Measurements from ENCODE around the gene ZDHHC8. TPM values are rescaled to one million over a fixed set of nuclear protein-coding genes. Genes with fewer than 3 reads are reported as not detected.

Gene ZDHHC8
- polyA plus RNA-seq (2011; rRNA removed) (5.3 and 7.2 TPM in 2 replicates), polyA plus RNA-seq (2017; fragmentation: RNase III; extraction: RNeasy Plus Mini Kit Qiagen cat#74134 plus additional on column Dnase treatment) (24.2 to 29.0 TPM (median 28.1 TPM) in 3 replicates), polyA minus RNA-seq (2011; rRNA and poly(A)+ RNA removed) (1.8 and 4.6 TPM in 2 replicates)
- 41.3 and 45.4 TPM in 2 replicates for polyA plus RNA-seq (2012; cell fraction: cytosol; rRNA removed)
- polyA plus RNA-seq (2012; cell fraction: nucleus; rRNA removed) = 208 and 285 TPM in 2 replicates

GRCh38 chr22:20131597-20131858 lies at the start of gene ZDHHC8:
Gene ZDHHC8 (plus strand): TSS chr22:20131804. CDS start chr22:20131948, 144 bp downstream.
- peak within 1 kb of the TSS; percentile 97 to 100 for H3K27ac ChIP-seq
- TF ChIP-seq BCL3 (IDR thresholded peaks at IDR 0.05) = no peak
- TF ChIP-seq ATOH8 (CRISPR knock-in tag; IDR thresholded peaks at IDR 0.05; ENCODE audit: low read depth) = no peak
- TF ChIP-seq CBX2 (IDR thresholded peaks at IDR 0.05; ENCODE audit: borderline replicate concordance, low read depth) = no peak
- no peak for TF ChIP-seq GATA3 (IDR thresholded peaks at IDR 0.05; ENCODE audit: borderline replicate concordance)
- TF ChIP-seq CEBPB (IDR thresholded peaks at IDR 0.05) = no peak
- TF ChIP-seq PBX3 (IDR thresholded peaks at IDR 0.05) = no peak
- no peak for TF ChIP-seq JUNB (IDR thresholded peaks at IDR 0.05)
- no peak for TF ChIP-seq MAX (IDR thresholded peaks at IDR 0.05)
- no peak for TF ChIP-seq EP300 (IDR thresholded peaks at IDR 0.05)
- POLR2A ChIA-PET = no interaction called here

GRCh38 chr22:20083157-20083890 lies 48.3 kb upstream of the ZDHHC8 start:
- DNase-seq (ENCODE audit: low read depth in 1 of 2, low spot score in 1 of 2) = no peak
- Histone ChIP-seq H3K4me1 (peaks cover 16% of the 10 kb centered on the region; the same call in 2 of the 3 replicates), H3K4me2 (no peak overlapping the region), H3K9me3 (no peaks in the 10 kb centered on the region), H3K27ac (no peak overlapping the region), H3K4me3 (no peak overlapping the region)
- TF ChIP-seq ESRRA (IDR thresholded peaks at IDR 0.05; ENCODE audit: borderline replicate concordance, low read length) (no peak), ATOH8 (CRISPR knock-in tag; IDR thresholded peaks at IDR 0.05; ENCODE audit: low read depth) (no peak), EP300 (IDR thresholded peaks at IDR 0.05) (no peak), EHMT2 (IDR thresholded peaks at IDR 0.05; ENCODE audit: low read depth) (no peak), HEYL (CRISPR knock-in tag; IDR thresholded peaks at IDR 0.05) (no peak), POLR2AphosphoS2 (conservative IDR thresholded peaks at IDR 0.05; ENCODE audit: low read length) (no peak)
- FAIRE-seq = no peak
- POLR2A ChIA-PET = no interaction called here
- ATAC-seq = no peak
- 95% methylated on average over 9 of the region's 10 CpGs for WGBS (ENCODE audit: missing lambda C conversion rate)
- CTCF ChIA-PET = interaction anchor here (2.5 kb wide), 1 partner anchor 28 kb away, joined by 7 read pairs; no protein-coding TSS in a partner anchor

More at GRCh38 chr22:20131597-20131858, at the start of gene ZDHHC8:
- CTCF ChIA-PET = no interaction called here
- H3K4me3 ChIP-seq = peak within 1 kb of the TSS; percentile 100
- peak within 1 kb of the TSS; percentile 97 for H3K4me2 ChIP-seq
- FAIRE-seq (no peak), DNase-seq (ENCODE audit: low read depth in 1 of 2, low spot score in 1 of 2) (no peak), ATAC-seq (peak in 1 of 2 experiments; percentile 35; a peak in 4 of 6 replicates)
- H3K9me3 ChIP-seq = no peaks in the 10 kb centered on the region
- H3K4me1 ChIP-seq = peaks cover 7% of the 10 kb centered on the region; the same call in 1 of the 3 replicates
- no CpG with 5 or more reads among the region's 43 CpGs for WGBS (ENCODE audit: missing lambda C conversion rate)

- CTCF ChIA-PET = no interaction called here
- no peak for ATAC-seq
- no peaks in the 10 kb centered on the region for H3K9me3 ChIP-seq
- H3K4me1 ChIP-seq = peaks cover 16% of the 10 kb centered on the region; the same call in 2 of the 3 replicates
- POLR2A ChIA-PET = no interaction called here
- H3K4me3 ChIP-seq = no peak overlapping the region
- 96% methylated on average over 10 of the region's 10 CpGs for whole genome bisulfite sequencing (ENCODE audit: missing lambda C conversion rate)
- DNase-seq (ENCODE audit: low read depth in 1 of 2, low spot score in 1 of 2) = no peak
- H3K27ac ChIP-seq = no peak overlapping the region
- no peak overlapping the region for H3K4me2 ChIP-seq
- no peak for FAIRE-seq
- no peak for TF ChIP-seq MAX (IDR thresholded peaks at IDR 0.05)
- TF ChIP-seq NFE2L2 (conservative IDR thresholded peaks at IDR 0.05; ENCODE audit: low read length) = no peak
- TF ChIP-seq BCL3 (IDR thresholded peaks at IDR 0.05) = no peak
- no peak for TF ChIP-seq CHD2 (IDR thresholded peaks at IDR 0.05; ENCODE audit: low read length, partially characterized antibody)
- TF ChIP-seq JUNB (IDR thresholded peaks at IDR 0.05) = no peak
- no peak for TF ChIP-seq NR3C1 (IDR thresholded peaks at IDR 0.05)
- TF ChIP-seq REST (IDR thresholded peaks at IDR 0.05) = no peak
- no peak for TF ChIP-seq JUN (IDR thresholded peaks at IDR 0.05)
- TF ChIP-seq E2F6 (IDR thresholded peaks at IDR 0.05; ENCODE audit: borderline replicate concordance, low read depth) = no peak
- no peak for TF ChIP-seq ZNF302 (CRISPR knock-in tag; IDR thresholded peaks at IDR 0.05)
Measured at GRCh38 chr22:20083891-20084546, 47.6 kb upstream of the ZDHHC8 start.

All from A549 (cell line).